Measurements from ENCODE around the gene GPNMB. TPM values are rescaled to one million over a fixed set of nuclear protein-coding genes. Genes with fewer than 3 reads are reported as not detected.

GPNMB gene
- total and polyA plus RNA-seq, 2 of the 13 experiments (the other 11 are each of a cell fraction or from before 2014, with no cell fraction given): 1.1 to 1.6 TPM

GRCh38 chr7:23277359-23277989, 30.9 kb downstream of the GPNMB start (continued):
- TF ChIP-seq, protein P1, sequence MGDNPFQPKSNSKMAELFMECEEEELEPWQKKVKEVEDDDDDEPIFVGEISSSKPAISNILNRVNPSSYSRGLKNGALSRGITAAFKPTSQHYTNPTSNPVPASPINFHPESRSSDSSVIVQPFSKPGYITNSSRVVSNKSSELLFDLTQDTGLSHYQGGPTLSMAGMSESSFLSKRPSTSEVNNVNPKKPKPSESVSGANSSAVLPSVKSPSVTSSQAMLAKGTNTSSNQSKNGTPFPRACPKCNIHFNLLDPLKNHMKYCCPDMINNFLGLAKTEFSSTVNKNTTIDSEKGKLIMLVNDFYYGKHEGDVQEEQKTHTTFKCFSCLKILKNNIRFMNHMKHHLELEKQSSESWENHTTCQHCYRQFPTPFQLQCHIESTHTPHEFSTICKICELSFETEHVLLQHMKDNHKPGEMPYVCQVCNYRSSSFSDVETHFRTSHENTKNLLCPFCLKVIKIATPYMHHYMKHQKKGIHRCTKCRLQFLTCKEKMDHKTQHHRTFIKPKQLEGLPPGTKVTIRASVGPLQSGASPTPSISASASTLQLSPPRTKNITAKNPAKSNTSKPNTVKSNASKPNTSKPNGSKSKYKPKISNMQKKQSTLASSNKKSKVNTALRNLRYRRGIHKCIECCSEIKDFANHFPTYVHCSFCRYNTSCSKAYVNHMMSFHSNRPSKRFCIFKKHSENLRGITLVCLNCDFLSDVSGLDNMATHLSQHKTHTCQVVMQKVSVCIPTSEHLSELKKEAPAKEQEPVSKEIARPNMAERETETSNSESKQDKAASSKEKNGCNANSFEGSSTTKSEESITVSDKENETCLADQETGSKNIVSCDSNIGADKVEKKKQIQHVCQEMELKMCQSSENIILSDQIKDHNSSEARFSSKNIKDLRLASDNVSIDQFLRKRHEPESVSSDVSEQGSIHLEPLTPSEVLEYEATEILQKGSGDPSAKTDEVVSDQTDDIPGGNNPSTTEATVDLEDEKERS (CRISPR knock-in tag; IDR thresholded peaks at IDR 0.05): no peak
- TF ChIP-seq FOXO1 (CRISPR knock-in tag; IDR thresholded peaks at IDR 0.05) (no peak), HDAC6 (IDR thresholded peaks at IDR 0.05; ENCODE audit: low read depth, low read length) (no peak), MEF2D (CRISPR knock-in tag; IDR thresholded peaks at IDR 0.05) (no peak), KLF16 (CRISPR knock-in tag; IDR thresholded peaks at IDR 0.05) (no peak), SYNCRIP (IDR thresholded peaks at IDR 0.05; ENCODE audit: insufficient read depth, low read depth, low read length) (no peak), NR2C2 (CRISPR knock-in tag; IDR thresholded peaks at IDR 0.05; ENCODE audit: borderline replicate concordance) (no peak), ZBTB1 (CRISPR knock-in tag; IDR thresholded peaks at IDR 0.05; ENCODE audit: borderline replicate concordance) (no peak), ELF4 (CRISPR knock-in tag; IDR thresholded peaks at IDR 0.05; ENCODE audit: borderline replicate concordance) (no peak), ZXDC (CRISPR knock-in tag; IDR thresholded peaks at IDR 0.05) (no peak), ISX (CRISPR knock-in tag; conservative IDR thresholded peaks at IDR 0.05) (no peak), PAX8 (CRISPR knock-in tag; IDR thresholded peaks at IDR 0.05; ENCODE audit: borderline replicate concordance) (no peak), HNRNPLL (IDR thresholded peaks at IDR 0.05; ENCODE audit: low read depth, low read length, poor library complexity, severe bottlenecking) (no peak)
- TF ChIP-seq, protein P2, sequence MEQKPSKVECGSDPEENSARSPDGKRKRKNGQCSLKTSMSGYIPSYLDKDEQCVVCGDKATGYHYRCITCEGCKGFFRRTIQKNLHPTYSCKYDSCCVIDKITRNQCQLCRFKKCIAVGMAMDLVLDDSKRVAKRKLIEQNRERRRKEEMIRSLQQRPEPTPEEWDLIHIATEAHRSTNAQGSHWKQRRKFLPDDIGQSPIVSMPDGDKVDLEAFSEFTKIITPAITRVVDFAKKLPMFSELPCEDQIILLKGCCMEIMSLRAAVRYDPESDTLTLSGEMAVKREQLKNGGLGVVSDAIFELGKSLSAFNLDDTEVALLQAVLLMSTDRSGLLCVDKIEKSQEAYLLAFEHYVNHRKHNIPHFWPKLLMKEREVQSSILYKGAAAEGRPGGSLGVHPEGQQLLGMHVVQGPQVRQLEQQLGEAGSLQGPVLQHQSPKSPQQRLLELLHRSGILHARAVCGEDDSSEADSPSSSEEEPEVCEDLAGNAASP (CRISPR knock-in tag; IDR thresholded peaks at IDR 0.05; ENCODE audit: borderline replicate concordance): 0 out of 2 replicates have a peak, but pooled peaks have one; percentile 17
- TF ChIP-seq, protein P3, sequence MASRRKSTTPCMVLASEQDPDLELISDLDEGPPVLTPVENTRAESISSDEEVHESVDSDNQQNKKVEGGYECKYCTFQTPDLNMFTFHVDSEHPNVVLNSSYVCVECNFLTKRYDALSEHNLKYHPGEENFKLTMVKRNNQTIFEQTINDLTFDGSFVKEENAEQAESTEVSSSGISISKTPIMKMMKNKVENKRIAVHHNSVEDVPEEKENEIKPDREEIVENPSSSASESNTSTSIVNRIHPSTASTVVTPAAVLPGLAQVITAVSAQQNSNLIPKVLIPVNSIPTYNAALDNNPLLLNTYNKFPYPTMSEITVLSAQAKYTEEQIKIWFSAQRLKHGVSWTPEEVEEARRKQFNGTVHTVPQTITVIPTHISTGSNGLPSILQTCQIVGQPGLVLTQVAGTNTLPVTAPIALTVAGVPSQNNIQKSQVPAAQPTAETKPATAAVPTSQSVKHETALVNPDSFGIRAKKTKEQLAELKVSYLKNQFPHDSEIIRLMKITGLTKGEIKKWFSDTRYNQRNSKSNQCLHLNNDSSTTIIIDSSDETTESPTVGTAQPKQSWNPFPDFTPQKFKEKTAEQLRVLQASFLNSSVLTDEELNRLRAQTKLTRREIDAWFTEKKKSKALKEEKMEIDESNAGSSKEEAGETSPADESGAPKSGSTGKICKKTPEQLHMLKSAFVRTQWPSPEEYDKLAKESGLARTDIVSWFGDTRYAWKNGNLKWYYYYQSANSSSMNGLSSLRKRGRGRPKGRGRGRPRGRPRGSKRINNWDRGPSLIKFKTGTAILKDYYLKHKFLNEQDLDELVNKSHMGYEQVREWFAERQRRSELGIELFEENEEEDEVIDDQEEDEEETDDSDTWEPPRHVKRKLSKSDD (CRISPR knock-in tag; IDR thresholded peaks at IDR 0.05; ENCODE audit: low read depth): no peak

All from HepG2 (cell line).